ENCODE measurements around the gene TACSTD2.

TACSTD2 gene

GRCh38 chr1:58597996-58598395 is 20.9 kb upstream of the TACSTD2 start:
- Histone ChIP-seq H3K27ac (ENCODE audit: low read length) (no peak overlapping the region), H3K27me3 (ENCODE audit: insufficient read depth, low read length, poor library complexity) (peaks cover 9% of the 10 kb centered on the region), H3K4me1 (ENCODE audit: insufficient read depth, low read length) (no peaks in the 10 kb centered on the region), H3K4me3 (ENCODE audit: low read depth in 1 of 2, low read length in 2 of 2) (no peak overlapping the region), H3K79me2 (ENCODE audit: insufficient read depth, low read length) (no peaks in the 10 kb centered on the region), H3K36me3 (ENCODE audit: insufficient read depth, low read length) (no peaks in the 10 kb centered on the region), H4K20me1 (ENCODE audit: insufficient read depth, low read length) (no peaks in the 10 kb centered on the region), H3K9me3 (ENCODE audit: insufficient read depth, low read length, severe bottlenecking) (no peaks in the 10 kb centered on the region), H2AFZ (ENCODE audit: low read depth, low read length) (no peak overlapping the region), H3K4me2 (ENCODE audit: insufficient read depth, low read length) (no peak overlapping the region), H3K9ac (ENCODE audit: low read depth, low read length) (no peak overlapping the region)
- ATAC-seq (ENCODE audit: insufficient read depth, low read depth) (no peak), DNase-seq (no peak)
- TF ChIP-seq CTCF (IDR thresholded peaks at IDR 0.05; ENCODE audit: borderline replicate concordance, extremely low read depth, low read length, poor library complexity, severe bottlenecking) (no peak), EZH2 (IDR thresholded peaks at IDR 0.05; ENCODE audit: borderline replicate concordance, low read depth, low read length, severe bottlenecking) (no peak)

GRCh38 chr1:58597076-58597475 is 20.0 kb upstream of the TACSTD2 start:
- no peaks in the 10 kb centered on the region for H3K4me1 ChIP-seq (ENCODE audit: insufficient read depth, low read length)
- H3K9me3 ChIP-seq (ENCODE audit: insufficient read depth, low read length, severe bottlenecking), result no peaks in the 10 kb centered on the region
- H3K27ac ChIP-seq (ENCODE audit: low read length), result no peak overlapping the region
- no peaks in the 10 kb centered on the region for H3K79me2 ChIP-seq (ENCODE audit: insufficient read depth, low read length)
- H3K36me3 ChIP-seq (ENCODE audit: insufficient read depth, low read length), result no peaks in the 10 kb centered on the region
- H3K4me3 ChIP-seq (ENCODE audit: low read depth in 1 of 2, low read length in 2 of 2), result no peak overlapping the region
- H4K20me1 ChIP-seq (ENCODE audit: insufficient read depth, low read length), result no peaks in the 10 kb centered on the region
- no peak overlapping the region for H2AFZ ChIP-seq (ENCODE audit: low read depth, low read length)
- ATAC-seq (ENCODE audit: insufficient read depth, low read depth) (no peak), DNase-seq (no peak)
- H3K27me3 ChIP-seq (ENCODE audit: insufficient read depth, low read length, poor library complexity), result peaks cover 9% of the 10 kb centered on the region
- no peak overlapping the region for H3K9ac ChIP-seq (ENCODE audit: low read depth, low read length)
- H3K4me2 ChIP-seq (ENCODE audit: insufficient read depth, low read length), result no peak overlapping the region
- TF ChIP-seq EZH2 (IDR thresholded peaks at IDR 0.05; ENCODE audit: borderline replicate concordance, low read depth, low read length, severe bottlenecking) (no peak), CTCF (IDR thresholded peaks at IDR 0.05; ENCODE audit: borderline replicate concordance, extremely low read depth, low read length, poor library complexity, severe bottlenecking) (no peak)

GRCh38 chr1:58596631-58597052 is 19.6 kb upstream of the TACSTD2 start:
- DNase-seq (no peak), ATAC-seq (ENCODE audit: insufficient read depth, low read depth) (no peak)
- Histone ChIP-seq H3K36me3 (ENCODE audit: insufficient read depth, low read length) (no peaks in the 10 kb centered on the region), H3K9me3 (ENCODE audit: insufficient read depth, low read length, severe bottlenecking) (no peaks in the 10 kb centered on the region), H3K4me3 (ENCODE audit: low read depth in 1 of 2, low read length in 2 of 2) (no peak overlapping the region), H2AFZ (ENCODE audit: low read depth, low read length) (no peak overlapping the region), H3K9ac (ENCODE audit: low read depth, low read length) (no peak overlapping the region), H4K20me1 (ENCODE audit: insufficient read depth, low read length) (no peaks in the 10 kb centered on the region), H3K27me3 (ENCODE audit: insufficient read depth, low read length, poor library complexity) (peaks cover 9% of the 10 kb centered on the region), H3K4me1 (ENCODE audit: insufficient read depth, low read length) (no peaks in the 10 kb centered on the region), H3K79me2 (ENCODE audit: insufficient read depth, low read length) (no peaks in the 10 kb centered on the region), H3K27ac (ENCODE audit: low read length) (no peak overlapping the region), H3K4me2 (ENCODE audit: insufficient read depth, low read length) (no peak overlapping the region)
- no peak for TF ChIP-seq EZH2 (IDR thresholded peaks at IDR 0.05; ENCODE audit: borderline replicate concordance, low read depth, low read length, severe bottlenecking)
- no peak for TF ChIP-seq CTCF (IDR thresholded peaks at IDR 0.05; ENCODE audit: borderline replicate concordance, extremely low read depth, low read length, poor library complexity, severe bottlenecking)

- Histone ChIP-seq H4K20me1 (ENCODE audit: insufficient read depth, low read length) (no peaks in the 10 kb centered on the region), H3K4me2 (ENCODE audit: insufficient read depth, low read length) (no peak overlapping the region), H3K79me2 (ENCODE audit: insufficient read depth, low read length) (no peaks in the 10 kb centered on the region), H3K27me3 (ENCODE audit: insufficient read depth, low read length, poor library complexity) (peaks cover 9% of the 10 kb centered on the region), H3K9ac (ENCODE audit: low read depth, low read length) (no peak overlapping the region), H2AFZ (ENCODE audit: low read depth, low read length) (no peak overlapping the region), H3K36me3 (ENCODE audit: insufficient read depth, low read length) (no peaks in the 10 kb centered on the region), H3K4me1 (ENCODE audit: insufficient read depth, low read length) (no peaks in the 10 kb centered on the region), H3K4me3 (ENCODE audit: low read depth in 1 of 2, low read length in 2 of 2) (no peak overlapping the region), H3K9me3 (ENCODE audit: insufficient read depth, low read length, severe bottlenecking) (no peaks in the 10 kb centered on the region), H3K27ac (ENCODE audit: low read length) (no peak overlapping the region)
- ATAC-seq (ENCODE audit: insufficient read depth, low read depth) (no peak), DNase-seq (no peak)
- no peak for TF ChIP-seq EZH2 (IDR thresholded peaks at IDR 0.05; ENCODE audit: borderline replicate concordance, low read depth, low read length, severe bottlenecking)
- TF ChIP-seq CTCF (IDR thresholded peaks at IDR 0.05; ENCODE audit: borderline replicate concordance, extremely low read depth, low read length, poor library complexity, severe bottlenecking), result no peak
Measured at GRCh38 chr1:58594546-58594945, 17.5 kb upstream of the TACSTD2 start.
